Measurements from ENCODE around the gene PHF13.
A peak's percentile ranks its signal among the peaks of the same experiment; 100 is the strongest.

Gene PHF13

DNA sequence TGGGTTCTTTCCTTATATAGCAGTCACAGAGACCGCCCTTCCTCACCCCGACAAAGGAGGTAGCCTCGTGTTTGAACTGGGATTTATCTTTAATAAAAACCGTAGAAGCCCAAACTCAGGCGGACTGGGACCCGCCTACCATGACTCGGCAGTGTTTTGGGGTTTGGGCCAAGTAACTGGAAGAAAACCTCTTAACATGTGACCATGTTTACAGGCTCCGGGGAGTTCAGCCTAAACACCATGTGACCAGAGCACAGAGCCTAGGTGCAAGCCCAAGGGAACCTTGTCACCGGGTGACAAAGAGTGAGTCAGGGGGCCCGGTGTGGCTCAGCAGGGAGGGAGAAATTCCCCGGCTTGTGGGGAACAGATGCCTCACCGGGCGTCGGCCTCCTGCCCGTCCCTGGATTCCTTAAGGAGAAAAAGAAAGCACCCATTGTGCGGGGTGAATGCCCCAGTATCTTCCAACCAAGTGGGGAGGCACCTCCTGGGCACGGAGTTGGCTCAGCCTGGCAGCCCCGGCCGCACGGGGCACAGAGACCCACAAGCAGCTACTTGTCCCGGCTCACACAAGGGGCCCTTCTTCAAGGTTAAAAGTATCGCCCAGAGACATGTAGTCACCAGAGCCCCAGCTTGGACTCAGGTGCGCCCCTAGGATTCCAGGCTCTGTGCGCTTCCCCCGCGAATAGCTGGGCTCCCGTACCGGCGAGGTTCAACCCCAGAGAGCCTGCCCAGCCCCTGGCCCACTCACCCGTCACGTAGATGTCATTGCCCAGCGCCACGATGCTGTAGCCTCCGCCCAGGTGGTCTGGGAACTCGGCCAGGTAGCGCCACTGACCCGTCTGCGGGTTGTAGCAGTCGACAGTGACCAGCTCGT is 12.2 kb upstream of the PHF13 start:
- H3K4me3 ChIP-seq, result peak overlapping the region; percentile 77
- H3K4me2 ChIP-seq, result peak overlapping the region; percentile 91
- no peaks in the 10 kb centered on the region for H3K9me3 ChIP-seq
- H3K27ac ChIP-seq, result peak overlapping the region; percentile 82
- TF ChIP-seq Cebpa-rat (IDR thresholded peaks at IDR 0.05), result no peak
- H3K9ac ChIP-seq, result peak overlapping the region; percentile 84
- H3K4me1 ChIP-seq, result peaks cover 47% of the 10 kb centered on the region
- H3K27me3 ChIP-seq, result no peaks in the 10 kb centered on the region
- H3K36me3 ChIP-seq, result peaks cover 31% of the 10 kb centered on the region
- H4K20me1 ChIP-seq, result peaks cover 59% of the 10 kb centered on the region

DNA sequence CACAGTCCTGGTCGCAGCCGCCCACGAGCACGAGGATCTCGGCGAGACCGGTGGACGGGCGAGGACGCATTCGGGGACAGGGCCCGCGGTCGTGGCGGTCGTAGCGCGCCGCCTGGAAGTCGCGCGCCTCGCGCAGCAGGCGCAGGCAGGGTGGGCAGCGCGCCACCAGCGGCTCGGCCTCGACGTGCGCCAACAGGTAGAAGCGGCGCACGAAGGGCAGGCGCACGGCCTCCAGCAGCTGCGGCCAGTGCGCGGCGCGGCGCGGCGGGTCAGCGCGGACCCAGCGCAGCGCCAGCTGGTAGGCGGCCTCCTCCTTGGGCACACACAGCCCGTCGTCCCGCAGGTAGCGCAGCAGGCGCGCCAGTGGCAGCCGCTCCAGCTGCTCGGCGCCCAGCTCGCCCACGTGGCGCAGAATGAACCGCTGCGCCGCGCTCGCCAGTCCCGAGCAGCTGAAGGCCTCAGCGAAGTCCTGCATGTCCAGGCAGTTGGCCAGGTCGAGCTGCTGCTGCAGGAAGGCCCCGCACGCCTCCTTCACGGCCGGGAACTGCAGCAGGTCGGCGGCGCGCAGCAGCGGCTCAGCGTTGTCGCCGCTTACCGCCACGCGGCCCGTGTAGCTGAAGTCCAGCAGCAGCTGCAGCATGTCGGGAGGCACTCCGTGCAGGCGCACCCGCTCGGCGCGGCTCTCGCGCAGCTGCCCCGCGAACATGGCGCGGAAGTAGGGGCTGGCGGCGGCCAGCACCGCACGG is 11.4 kb upstream of the PHF13 start:
- TF ChIP-seq Cebpa-rat (IDR thresholded peaks at IDR 0.05), result no peak
- Histone ChIP-seq H3K4me2 (peak overlapping the region; percentile 91), H3K4me3 (peak overlapping the region; percentile 77), H3K36me3 (peaks cover 23% of the 10 kb centered on the region), H3K9ac (peak overlapping the region; percentile 84), H3K4me1 (peaks cover 50% of the 10 kb centered on the region), H3K27ac (peak overlapping the region; percentile 82), H3K27me3 (no peaks in the 10 kb centered on the region), H4K20me1 (peaks cover 51% of the 10 kb centered on the region), H3K9me3 (no peaks in the 10 kb centered on the region)

DNA sequence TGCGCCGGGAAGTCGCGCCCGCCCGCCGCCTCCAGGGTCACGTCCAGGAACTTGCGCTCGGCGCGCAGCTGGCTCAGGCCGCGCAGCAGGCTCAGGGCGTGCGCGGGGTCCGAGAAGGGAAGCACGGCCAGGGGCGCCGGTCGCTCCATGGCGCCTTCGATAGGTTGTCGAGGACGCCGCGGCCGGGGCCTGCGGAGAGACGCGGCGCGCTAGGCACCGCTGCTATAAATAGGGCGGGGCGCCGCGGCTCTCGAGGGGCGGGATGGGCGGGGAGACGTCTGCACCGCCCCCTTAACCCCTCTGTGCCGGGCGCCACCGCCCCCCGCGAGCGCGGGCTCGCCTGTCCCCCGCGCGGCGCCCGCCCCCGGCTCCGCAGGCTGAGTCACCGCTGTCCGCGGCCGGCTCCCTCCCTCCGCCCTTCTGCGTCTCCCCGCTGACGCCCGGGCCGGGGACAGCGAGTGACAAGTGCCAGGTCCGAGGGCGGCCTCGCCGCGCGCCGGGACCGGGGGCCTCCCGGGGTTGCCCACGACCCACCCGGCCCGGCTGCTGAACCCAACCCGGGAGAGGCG is 10.8 kb upstream of the PHF13 start, which contains the start of gene KLHL21:
KLHL21 (minus strand) TSS at position 201 of the 569 bp plus-strand sequence; CDS start at position 149, 52 bp downstream.
- peak within 1 kb of the TSS; percentile 91 for H3K4me2 ChIP-seq
- H3K36me3 ChIP-seq, result peaks cover 16% of the 10 kb centered on the region
- peak within 1 kb of the TSS; percentile 82 for H3K27ac ChIP-seq
- H3K9ac ChIP-seq, result peak within 1 kb of the TSS; percentile 84
- H3K27me3 ChIP-seq, result no peaks in the 10 kb centered on the region
- peaks cover 44% of the 10 kb centered on the region for H4K20me1 ChIP-seq
- H3K9me3 ChIP-seq, result no peaks in the 10 kb centered on the region
- TF ChIP-seq Cebpa-rat (IDR thresholded peaks at IDR 0.05), result no peak
- H3K4me1 ChIP-seq, result peaks cover 46% of the 10 kb centered on the region
- peak within 1 kb of the TSS; percentile 77 for H3K4me3 ChIP-seq

DNA sequence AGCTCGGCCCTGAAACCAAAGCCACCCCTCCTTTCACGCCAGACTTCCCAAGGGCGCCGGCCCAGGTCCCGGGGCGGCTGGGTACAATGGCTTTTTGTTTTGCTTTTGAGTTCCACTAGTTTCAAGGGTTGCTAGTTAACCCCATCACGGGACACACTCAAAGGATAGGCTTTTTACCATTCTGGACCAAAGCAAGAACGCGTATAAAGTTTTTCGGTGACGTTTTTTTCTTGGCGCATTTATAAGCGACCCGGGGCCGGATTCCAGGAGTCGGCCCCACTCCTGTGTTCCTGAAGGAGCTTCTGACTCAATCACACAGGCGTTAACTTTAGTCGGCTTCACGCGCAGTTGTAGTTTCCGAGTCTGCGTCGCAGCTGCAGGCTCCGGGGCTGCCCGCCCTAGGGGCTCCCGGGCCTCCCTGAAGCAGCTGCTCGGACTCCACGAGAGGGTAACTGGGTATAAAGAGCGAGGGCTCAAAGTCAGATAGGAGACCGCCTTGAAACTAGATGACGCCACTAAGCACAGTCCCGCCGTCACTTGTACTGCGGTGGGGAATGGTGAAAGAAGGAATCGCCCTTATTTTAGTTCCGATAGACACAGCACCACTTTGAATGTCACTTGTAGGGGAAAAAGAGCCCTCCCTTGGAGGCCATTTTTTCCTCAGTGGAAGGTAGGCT is 10.2 kb upstream of the PHF13 start:
- no peak for TF ChIP-seq Cebpa-rat (IDR thresholded peaks at IDR 0.05)
- peak overlapping the region; percentile 76 for H3K27ac ChIP-seq
- no peaks in the 10 kb centered on the region for H3K27me3 ChIP-seq
- peaks cover 10% of the 10 kb centered on the region for H3K36me3 ChIP-seq
- H3K4me1 ChIP-seq, result peaks cover 43% of the 10 kb centered on the region
- peak overlapping the region; percentile 77 for H3K4me3 ChIP-seq
- no peaks in the 10 kb centered on the region for H3K9me3 ChIP-seq
- peak overlapping the region; percentile 91 for H3K4me2 ChIP-seq
- peak overlapping the region; percentile 74 for H3K9ac ChIP-seq
- H4K20me1 ChIP-seq, result peaks cover 38% of the 10 kb centered on the region

DNA sequence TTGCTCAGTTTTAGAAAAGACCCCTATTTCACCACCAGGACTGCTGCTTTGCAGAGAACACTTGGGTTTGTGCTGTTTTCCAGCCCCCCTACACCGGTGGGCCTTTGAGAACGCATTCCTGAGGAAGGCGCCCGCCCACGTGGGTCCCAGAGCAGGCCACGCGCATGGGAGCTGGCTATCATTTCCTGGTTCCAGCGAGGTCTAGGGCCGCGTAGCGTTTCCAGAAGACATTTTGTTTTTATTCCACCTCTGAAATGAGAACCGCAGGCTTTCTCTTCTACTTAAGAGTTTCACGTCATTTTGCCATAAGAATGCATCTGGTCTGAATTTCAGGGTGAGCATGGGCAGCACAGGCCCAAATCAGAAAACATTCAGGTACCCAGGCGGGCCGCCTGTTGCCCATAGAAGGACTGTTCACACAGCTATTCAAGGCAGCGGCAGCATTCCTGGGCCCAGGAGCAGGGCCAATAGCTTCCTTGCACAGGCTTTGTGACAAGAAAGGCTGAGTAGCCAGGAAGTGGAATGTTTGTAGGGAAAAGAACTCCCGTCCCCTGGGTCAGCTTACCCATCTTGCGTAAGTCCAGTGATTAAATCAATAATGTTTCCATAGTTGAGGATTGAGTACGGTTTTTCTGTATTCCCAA is 9.5 kb upstream of the PHF13 start:
- H3K9ac ChIP-seq, result peak overlapping the region; percentile 74
- H3K27ac ChIP-seq, result peak overlapping the region; percentile 76
- peak overlapping the region; percentile 77 for H3K4me3 ChIP-seq
- H3K9me3 ChIP-seq, result no peaks in the 10 kb centered on the region
- H4K20me1 ChIP-seq, result peaks cover 32% of the 10 kb centered on the region
- no peak for TF ChIP-seq Cebpa-rat (IDR thresholded peaks at IDR 0.05)
- H3K36me3 ChIP-seq, result peaks cover 4% of the 10 kb centered on the region
- H3K4me2 ChIP-seq, result peak overlapping the region; percentile 91
- H3K27me3 ChIP-seq, result no peaks in the 10 kb centered on the region
- peaks cover 37% of the 10 kb centered on the region for H3K4me1 ChIP-seq

DNA sequence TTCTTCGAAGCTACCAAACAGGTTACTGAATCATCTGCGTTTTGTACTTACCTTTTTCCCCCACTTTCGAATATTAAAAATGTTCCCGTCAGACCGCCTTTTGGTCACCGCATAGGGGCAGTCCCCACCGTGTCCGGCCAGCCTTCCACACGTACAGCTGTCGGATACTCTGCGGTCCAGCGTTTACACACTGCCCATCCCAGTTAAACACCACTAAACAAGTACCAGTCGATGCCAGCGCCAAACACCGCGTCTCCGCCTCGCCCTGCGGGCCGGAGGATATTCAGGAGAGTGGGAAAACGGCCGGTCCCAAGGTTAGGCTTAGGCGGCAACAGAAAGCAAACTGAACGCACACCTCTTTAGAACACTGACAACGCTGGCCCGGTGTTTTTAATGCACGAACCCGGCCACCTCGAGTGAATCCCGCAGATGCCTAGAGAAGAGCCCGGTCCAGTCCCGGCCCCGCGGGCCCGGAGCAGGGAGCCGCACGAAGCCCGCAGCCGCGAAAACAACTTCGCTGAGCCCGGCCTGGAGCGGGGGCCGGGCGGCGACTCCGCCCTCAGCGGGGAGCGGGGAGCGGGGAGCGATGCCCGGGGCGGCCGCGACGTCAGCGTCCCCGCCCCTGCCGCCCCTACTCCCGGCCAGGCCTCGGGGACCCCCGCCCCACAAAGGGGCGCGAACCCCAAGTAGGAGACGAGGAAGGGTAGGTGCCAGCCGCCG is 730 bp upstream of the PHF13 start:
- Histone ChIP-seq H3K36me3 (peaks cover 14% of the 10 kb centered on the region), H3K4me1 (peaks cover 28% of the 10 kb centered on the region), H3K27me3 (peaks cover 13% of the 10 kb centered on the region), H3K4me3 (peak overlapping the region; percentile 97), H3K4me2 (peak overlapping the region; percentile 99), H3K9ac (peak overlapping the region; percentile 82), H3K9me3 (no peaks in the 10 kb centered on the region), H4K20me1 (peaks cover 27% of the 10 kb centered on the region), H3K27ac (peak overlapping the region; percentile 70)
- no peak for TF ChIP-seq Cebpa-rat (IDR thresholded peaks at IDR 0.05)

DNA sequence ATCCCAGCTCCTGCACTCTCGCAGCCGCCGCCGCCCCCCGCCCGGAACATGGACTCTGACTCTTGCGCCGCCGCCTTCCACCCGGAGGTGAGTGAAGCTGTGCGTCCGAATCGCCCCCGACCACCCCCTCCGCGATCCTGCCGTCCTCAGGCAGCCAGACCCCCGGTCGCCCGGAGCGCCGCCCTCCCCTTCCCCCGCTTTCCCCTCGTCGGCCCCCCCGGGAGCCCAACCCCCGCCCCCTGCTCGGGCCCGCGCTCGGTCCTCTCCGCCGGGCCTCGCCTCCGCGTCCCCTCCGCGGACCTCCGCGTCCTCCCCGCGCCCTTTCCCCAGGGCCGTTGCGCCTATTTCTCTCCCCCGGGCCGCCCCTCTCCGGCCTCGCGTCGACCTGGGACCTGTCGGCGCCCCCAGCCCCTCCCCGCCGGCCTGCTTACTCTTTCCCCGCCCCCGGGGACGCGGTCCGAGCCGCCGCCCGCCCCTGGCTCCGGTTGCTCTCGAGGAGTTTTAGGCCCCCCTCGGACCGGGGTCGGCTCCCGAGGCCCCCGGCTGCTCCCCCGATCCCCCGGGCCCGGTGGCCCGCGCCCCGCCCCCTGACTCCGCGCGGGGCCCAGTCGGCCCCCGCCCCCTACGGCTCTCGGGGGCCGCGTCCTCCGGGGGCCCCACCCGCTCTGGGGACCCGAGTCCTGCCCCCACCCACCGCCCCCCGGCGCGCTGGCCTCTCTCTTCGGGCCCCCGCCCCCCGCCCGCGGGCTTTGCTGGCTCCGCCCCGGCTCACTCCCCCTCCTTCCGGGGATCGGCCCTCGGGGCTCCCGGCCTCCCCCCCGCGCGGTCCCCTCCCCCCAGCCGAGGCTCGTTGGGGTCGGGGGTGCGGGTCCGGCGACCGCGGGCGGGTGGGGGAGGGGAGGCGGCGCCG is 743 bp downstream of the PHF13 start:
- H3K27ac ChIP-seq, result peak overlapping the region; percentile 78

More for the DNA sequence above, 743 bp downstream of the PHF13 start:
- no peaks in the 10 kb centered on the region for H3K9me3 ChIP-seq
- H4K20me1 ChIP-seq, result peaks cover 42% of the 10 kb centered on the region
- peak overlapping the region; percentile 86 for H3K9ac ChIP-seq
- no peak for TF ChIP-seq Cebpa-rat (IDR thresholded peaks at IDR 0.05)
- H3K4me1 ChIP-seq, result peaks cover 28% of the 10 kb centered on the region
- H3K27me3 ChIP-seq, result peaks cover 13% of the 10 kb centered on the region
- H3K36me3 ChIP-seq, result peaks cover 29% of the 10 kb centered on the region
- peak overlapping the region; percentile 85 for H3K4me2 ChIP-seq
- peak overlapping the region; percentile 97 for H3K4me3 ChIP-seq
